Endothelial cell of umbilical vein (primary cell): ENCODE measurements around the gene PCYOX1L. TPM values are rescaled to one million over a fixed set of nuclear protein-coding genes. Genes with fewer than 3 reads are reported as not detected.

Source experiments
- BruUV-seq: library from RNA; stranded (reverse); fragments of 400-500 nt; replicated peaks from 2 replicates; lab custom pipeline; 2021; lab: Mats Ljungman, UMichigan
- CTCF ChIA-PET: fragments of 300-600, 350-600 bp; sonication (Branson Sonifier 250); formaldehyde crosslinking; loops from one replicate; lab custom pipeline; 2021; ENCODE audit warnings: antibody characterized with exemption, inconsistent platforms; lab: Charles Lee
- POLR2A ChIA-PET: fragments of 300-600, 350-600 bp; sonication (Branson Sonifier 250); formaldehyde crosslinking; loops from one replicate; lab custom pipeline; 2021; ENCODE audit warnings: antibody characterized with exemption, inconsistent platforms; lab: Charles Lee
- DNase-seq: peaks from one replicate; pipeline ENCODE4 v3.0.0-alpha.2; 2011; ENCODE audit warnings: low read depth, low spot score
- FAIRE-seq: peaks from 2 replicates; lab custom pipeline; 2011; peaks lifted over from hg19 to GRCh38; lab: Jason Lieb, UNC
- H2AFZ ChIP-seq: 2 replicates; pipeline ENCODE4 v1.6.0; 2012; ENCODE audit warnings: low read depth, low read length, control low read depth, inconsistent platforms
- H3K27ac ChIP-seq: 2 replicates; pipeline ENCODE4 v1.5.1; 2011; ENCODE audit warnings: low read depth, mild to moderate bottlenecking, control low read depth, low read length, moderate library complexity; ENCODE audit not compliant: insufficient read depth
- H3K27me3 ChIP-seq, 2 experiments: 2 replicates each; pipeline versions ENCODE4 v1.6.0 to v1.6.1; 2011; ENCODE audit warnings: low read length in 2 of 2, mixed read lengths in 1 of 2; ENCODE audit not compliant: control insufficient read depth in 2 of 2, insufficient read depth in 2 of 2
- H3K36me3 ChIP-seq, 2 experiments: 2 replicates in 1 of 2; 3 replicates in 1 of 2; pipeline ENCODE4 v1.5.1; 2011; ENCODE audit warnings: low read length in 2 of 2, mild to moderate bottlenecking in 1 of 2, moderate library complexity in 1 of 2; ENCODE audit not compliant: control insufficient read depth in 2 of 2, insufficient read depth in 2 of 2; ENCODE audit errors: extremely low read depth in 1 of 2
- H3K4me1 ChIP-seq: 3 replicates; pipeline ENCODE4 v1.5.1; 2011; ENCODE audit warnings: mild to moderate bottlenecking, low read length; ENCODE audit not compliant: control insufficient read depth, insufficient read depth; ENCODE audit errors: extremely low read depth
- H3K4me2 ChIP-seq: 2 replicates; pipeline ENCODE4 v1.6.1; 2011; ENCODE audit warnings: low read length, control low read depth, mixed read lengths; ENCODE audit not compliant: insufficient read depth
- H3K4me3 ChIP-seq, 3 experiments: fragments of 200-600 bp in 1 of 3; sonication (generic), shearing (Covaris generic) in 1 of 3; replicated peaks in 1 of 3; 2 replicates each; pipeline ENCODE4 v1.5.1; 2011 to 2016; ENCODE audit warnings: control low read depth in 3 of 3, low read length in 3 of 3, mild to moderate bottlenecking in 2 of 3, inconsistent platforms in 1 of 3, low read depth in 1 of 3, moderate library complexity in 1 of 3; ENCODE audit not compliant: insufficient read depth in 1 of 3
- H3K79me2 ChIP-seq: 2 replicates; pipeline ENCODE4 v1.6.0; 2012; ENCODE audit warnings: low read length, inconsistent platforms; ENCODE audit not compliant: control insufficient read depth, insufficient read depth
- H3K9ac ChIP-seq: replicated peaks from 2 replicates; pipeline ENCODE3; 2011; ENCODE audit warnings: low read length, control low read depth; ENCODE audit not compliant: insufficient read depth; ENCODE audit errors: extremely low read depth
- H3K9me1 ChIP-seq: replicated peaks from 3 replicates; pipeline ENCODE4 v1.6.0; 2011; ENCODE audit warnings: mild to moderate bottlenecking, low read length; ENCODE audit not compliant: control insufficient read depth, insufficient read depth; ENCODE audit errors: extremely low read depth
- H3K9me3 ChIP-seq: replicated peaks from 2 replicates; pipeline ENCODE4 v1.5.1; 2012; ENCODE audit warnings: low read length, inconsistent platforms; ENCODE audit not compliant: control insufficient read depth, insufficient read depth
- H4K20me1 ChIP-seq: replicated peaks from 2 replicates; pipeline ENCODE3; 2011; ENCODE audit warnings: mild to moderate bottlenecking, low read length; ENCODE audit not compliant: control insufficient read depth, insufficient read depth; ENCODE audit errors: extremely low read depth
- EZH2 ChIP-seq: IDR thresholded peaks from 2 replicates; pipeline ENCODE4 v1.6.1; 2012; ENCODE audit warnings: borderline replicate concordance, low read depth, mild to moderate bottlenecking, moderate library complexity, low read length, inconsistent platforms; ENCODE audit not compliant: severe bottlenecking
- FOS ChIP-seq: IDR thresholded peaks from 2 replicates; pipeline ENCODE4 v1.6.1; 2011; ENCODE audit warnings: mild to moderate bottlenecking, low read length, moderate library complexity, borderline replicate concordance; ENCODE audit not compliant: insufficient read depth
- GATA2 ChIP-seq: IDR thresholded peaks from 2 replicates; pipeline ENCODE4 v1.7.0; 2011; ENCODE audit warnings: low read depth, mild to moderate bottlenecking, moderate library complexity, mixed read lengths, low read length; ENCODE audit not compliant: insufficient read length, insufficient read depth
- JUN ChIP-seq: IDR thresholded peaks from 2 replicates; pipeline ENCODE4 v1.6.1; 2011; ENCODE audit warnings: borderline replicate concordance, low read depth; ENCODE audit not compliant: insufficient read length, insufficient read depth
- MYC ChIP-seq: IDR thresholded peaks from one replicate; pipeline ENCODE4 v1.6.1; 2011; ENCODE audit warnings: mild to moderate bottlenecking, low read depth, low read length
- POLR2A ChIP-seq: IDR thresholded peaks from 2 replicates; pipeline ENCODE4 v1.6.1; 2012; ENCODE audit warnings: low read depth, mild to moderate bottlenecking, control low read depth, low read length
- POLR2AphosphoS5 ChIP-seq: IDR thresholded peaks from 2 replicates; pipeline ENCODE4 v1.6.1; 2012; ENCODE audit warnings: low read depth, mild to moderate bottlenecking, control low read depth, low read length, moderate library complexity; ENCODE audit not compliant: insufficient read depth
- dilution Hi-C: fragments of 300-500 bp; cut with MboI; formaldehyde crosslinking; loops from one replicate; pipeline ENCODE4 v1.15.0; 2019; ENCODE audit warnings: low sequenced_read_pairs; ENCODE audit not compliant: extremely low pct_ligation_motif_present
- intact Hi-C: fragments of 100-400 bp; cut with micrococcal nuclease; formaldehyde crosslinking; loops from one replicate; pipeline ENCODE4 v1.10.0; 2022
- polyA plus RNA-seq, 4 experiments: library from polyadenylated mRNA; depleted of rRNA in 3 of 4; stranded (reverse) in 3 of 4; unstranded in 1 of 4; fragments of >200 nt; gene quantifications; 2 replicates each; pipeline versions ENCODE4 v1.2.1 to v1.2.3, GENCODE V29; 2011 to 2012; ENCODE audit warnings: missing spikeins in 1 of 4
- total RNA-seq: library from RNA; stranded (reverse); gene quantifications from 2 replicates; pipeline ENCODE4 v1.2.3, GENCODE V29; 2021
- TF ChIP-seq, protein P1 (sequence below), 2 donors: IDR thresholded peaks; 1 replicate in 1 of 2; 2 replicates in 1 of 2; pipeline ENCODE4 v1.5.1; 2011; ENCODE audit warnings: low read length in 2 of 2, mild to moderate bottlenecking in 2 of 2, moderate library complexity in 2 of 2, control low read depth in 1 of 2, inconsistent platforms in 1 of 2, low read depth in 1 of 2; ENCODE audit not compliant: insufficient read depth in 1 of 2; ENCODE audit errors: extremely low read depth in 1 of 2
- TF ChIP-seq, protein P2 (sequence below): IDR thresholded peaks from 2 replicates; pipeline ENCODE4 v1.6.1; 2011; ENCODE audit not compliant: insufficient read depth, insufficient read length

PCYOX1L gene
- total and polyA plus RNA-seq, 2 donors (not counting 3 experiments of a cell fraction or from before 2014, with no cell fraction given), result 23.3 to 28.1 TPM

DNA sequence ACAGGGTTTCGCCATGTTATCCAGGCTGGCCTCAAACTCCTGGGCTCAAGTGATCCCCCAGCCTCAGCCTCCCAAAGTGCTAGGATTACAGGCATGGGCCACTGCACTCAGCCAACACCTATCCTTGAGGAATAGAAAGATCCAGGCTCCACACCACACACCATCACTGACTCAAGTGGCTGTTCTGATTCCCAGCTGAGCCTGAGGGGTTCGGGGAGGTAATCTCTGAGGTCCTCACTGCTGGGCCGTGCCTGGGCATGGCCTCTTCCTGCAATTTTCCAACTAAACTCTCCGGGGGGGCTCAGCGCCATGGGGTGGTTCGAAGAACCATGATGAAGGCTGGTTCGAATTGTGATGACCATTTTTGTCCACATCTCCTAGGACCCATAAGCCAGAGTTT lies 52.2 kb downstream of the PCYOX1L start:
- intact Hi-C loops, result no loop called here
- H3K79me2 ChIP-seq, result no peaks in the 10 kb centered on the region
- BruUV-seq, result no TSS peak
- no peak for FAIRE-seq
- no peaks in the 10 kb centered on the region for H3K4me1 ChIP-seq
- no peaks in the 10 kb centered on the region for H3K9me3 ChIP-seq
- no peak overlapping the region for H3K27ac ChIP-seq
- dilution Hi-C loops, result no loop called here
- H3K4me2 ChIP-seq, result no peak overlapping the region
- no peak overlapping the region for H3K9ac ChIP-seq
- no peak overlapping the region for H2AFZ ChIP-seq
- ChIA-PET POLR2A (no interaction called here), CTCF (no interaction called here)
- no peak for DNase-seq
- no peaks in the 10 kb centered on the region for H3K36me3 ChIP-seq
- H3K27me3 ChIP-seq, result peaks cover 0 to 1% of the 10 kb centered on the region in 2 experiments
- H4K20me1 ChIP-seq, result no peaks in the 10 kb centered on the region
- H3K9me1 ChIP-seq, result no peaks in the 10 kb centered on the region
- no peak for TF ChIP-seq GATA2
- no peak for TF ChIP-seq POLR2A
- no peak for TF ChIP-seq MYC
- TF ChIP-seq, protein P1, sequence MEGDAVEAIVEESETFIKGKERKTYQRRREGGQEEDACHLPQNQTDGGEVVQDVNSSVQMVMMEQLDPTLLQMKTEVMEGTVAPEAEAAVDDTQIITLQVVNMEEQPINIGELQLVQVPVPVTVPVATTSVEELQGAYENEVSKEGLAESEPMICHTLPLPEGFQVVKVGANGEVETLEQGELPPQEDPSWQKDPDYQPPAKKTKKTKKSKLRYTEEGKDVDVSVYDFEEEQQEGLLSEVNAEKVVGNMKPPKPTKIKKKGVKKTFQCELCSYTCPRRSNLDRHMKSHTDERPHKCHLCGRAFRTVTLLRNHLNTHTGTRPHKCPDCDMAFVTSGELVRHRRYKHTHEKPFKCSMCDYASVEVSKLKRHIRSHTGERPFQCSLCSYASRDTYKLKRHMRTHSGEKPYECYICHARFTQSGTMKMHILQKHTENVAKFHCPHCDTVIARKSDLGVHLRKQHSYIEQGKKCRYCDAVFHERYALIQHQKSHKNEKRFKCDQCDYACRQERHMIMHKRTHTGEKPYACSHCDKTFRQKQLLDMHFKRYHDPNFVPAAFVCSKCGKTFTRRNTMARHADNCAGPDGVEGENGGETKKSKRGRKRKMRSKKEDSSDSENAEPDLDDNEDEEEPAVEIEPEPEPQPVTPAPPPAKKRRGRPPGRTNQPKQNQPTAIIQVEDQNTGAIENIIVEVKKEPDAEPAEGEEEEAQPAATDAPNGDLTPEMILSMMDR (IDR thresholded peaks at IDR 0.05; ENCODE audit: extremely low read depth in 1 of 2, insufficient read depth in 1 of 2, low read depth in 1 of 2, low read length in 2 of 2), result no peak
- no peak for TF ChIP-seq JUN
- TF ChIP-seq, protein P2, sequence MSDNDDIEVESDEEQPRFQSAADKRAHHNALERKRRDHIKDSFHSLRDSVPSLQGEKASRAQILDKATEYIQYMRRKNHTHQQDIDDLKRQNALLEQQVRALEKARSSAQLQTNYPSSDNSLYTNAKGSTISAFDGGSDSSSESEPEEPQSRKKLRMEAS, result no peak
- TF ChIP-seq POLR2AphosphoS5, result no peak
- TF ChIP-seq EZH2, result no peak
- TF ChIP-seq FOS, result no peak
- no peak overlapping the region for H3K4me3 ChIP-seq
